Right forelimb (tissue), 1 donor: ENCODE measurements around the gene PDE4C.

Experiments
- DNase-seq: peaks from one replicate; pipeline ENCODE4 v3.0.0-alpha.2; 2018

PDE4C gene

DNA sequence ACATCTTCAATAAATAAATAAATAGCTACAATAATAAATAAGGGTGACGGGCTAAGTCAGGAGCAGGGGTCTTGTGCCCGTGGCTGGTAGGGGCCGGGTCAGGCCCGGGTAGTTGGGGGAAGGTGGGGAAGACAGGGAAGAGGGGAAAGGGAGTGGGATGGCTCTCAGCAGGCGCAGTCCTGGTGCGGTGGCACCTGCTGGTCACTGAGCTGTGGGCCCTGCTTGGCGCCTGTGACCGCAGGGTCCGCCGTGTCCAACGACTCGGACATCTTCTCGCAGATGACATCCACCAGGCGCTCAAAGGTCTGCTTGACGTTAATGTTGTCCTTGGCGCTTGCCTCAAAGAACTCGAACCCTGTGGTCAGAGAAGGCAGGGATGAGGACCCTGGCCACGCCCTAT lies 28.9 kb downstream of the PDE4C start:
- no peak for DNase-seq

- no peak for DNase-seq
These were observed 29.8 kb downstream of the PDE4C start for GRCh38 chr19:18196511-18196845.

DNA sequence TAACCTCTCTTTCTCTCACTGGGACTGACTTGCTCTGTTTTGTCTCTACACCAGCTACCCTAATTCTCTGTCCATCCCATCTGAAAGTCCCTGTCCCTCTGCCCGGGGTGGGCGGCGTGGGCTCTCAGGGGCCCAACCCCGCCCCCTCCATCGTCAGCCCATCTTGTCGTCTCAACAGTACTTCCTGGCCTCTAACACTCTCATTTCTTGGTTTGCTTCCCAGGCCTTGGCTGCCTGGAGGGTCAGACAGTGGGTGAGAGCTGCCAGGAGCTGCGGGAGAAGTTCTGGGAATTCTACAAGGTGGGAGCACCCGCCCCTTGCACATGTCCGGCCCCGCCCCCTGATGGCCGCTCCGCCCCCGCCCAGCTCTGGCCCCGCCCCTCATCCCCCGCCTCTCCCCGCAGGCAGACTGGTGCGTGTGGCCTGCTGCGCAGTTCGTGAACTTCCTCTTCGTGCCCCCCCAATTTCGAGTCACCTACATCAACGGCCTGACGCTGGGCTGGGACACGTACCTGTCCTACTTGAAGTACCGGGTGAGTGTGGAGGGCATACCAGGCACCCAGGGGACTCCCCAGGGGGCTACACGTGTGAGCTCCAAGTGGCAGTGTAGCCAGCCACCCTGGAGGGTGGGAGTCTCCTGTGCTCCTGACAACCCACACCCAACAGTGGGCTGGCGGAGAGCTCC lies 31.5 kb downstream of the PDE4C start:
- DNase-seq: no peak

DNA sequence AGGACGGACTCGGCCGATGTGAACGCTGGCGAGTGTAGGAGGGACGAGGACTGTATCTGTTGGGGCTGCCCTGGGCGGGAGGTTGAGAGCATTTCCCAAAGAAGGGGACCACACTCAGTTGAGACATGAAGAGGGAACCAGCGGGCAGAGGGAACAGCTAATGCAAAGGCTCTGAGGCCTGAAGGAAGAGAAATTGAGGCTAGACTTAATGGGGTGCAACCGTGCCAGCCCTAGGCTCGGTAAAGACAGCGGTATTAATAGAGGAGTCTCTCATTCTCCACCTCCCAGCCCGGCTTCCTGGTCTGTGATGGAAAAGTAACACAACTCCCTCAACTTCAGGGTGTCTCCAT lies 32.1 kb downstream of the PDE4C start:
- DNase-seq: no peak

DNA sequence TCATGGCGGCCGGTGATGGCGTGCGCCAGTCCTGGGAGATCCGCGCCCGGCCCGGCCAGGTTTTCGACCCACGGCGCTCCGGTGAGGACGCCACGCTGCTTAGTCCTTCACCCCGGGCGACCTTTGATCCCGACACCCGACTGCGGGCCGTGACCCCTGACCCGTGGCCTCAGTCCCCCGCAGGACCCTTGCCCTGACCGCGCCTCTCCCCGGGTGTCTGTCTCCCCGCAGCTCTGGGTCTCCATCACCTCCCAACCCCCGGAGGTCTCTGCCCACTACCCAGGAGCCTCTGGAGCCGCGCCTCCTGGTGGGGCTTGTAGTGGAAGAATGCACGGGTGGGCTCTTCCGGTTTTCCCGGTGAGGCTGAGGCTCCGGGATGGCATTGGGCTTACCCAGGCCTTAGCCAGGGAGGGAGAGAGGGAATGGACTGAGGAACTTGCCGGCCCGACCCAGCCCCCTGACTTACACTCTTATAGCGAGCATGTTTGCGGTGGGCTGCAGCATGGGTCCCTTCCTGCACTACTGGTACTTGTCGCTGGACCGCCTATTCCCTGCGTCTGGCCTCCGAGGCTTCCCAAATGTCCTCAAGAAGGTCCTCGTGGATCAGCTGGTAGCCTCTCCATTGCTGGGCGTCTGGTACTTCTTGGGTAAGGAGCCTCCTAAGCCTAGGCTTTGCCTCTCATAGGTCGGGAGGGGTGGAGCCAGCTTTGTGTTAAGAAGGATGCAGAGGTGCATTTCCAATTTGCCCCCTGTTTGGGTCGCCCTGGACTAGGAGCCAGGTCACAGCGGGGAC lies 32.7 kb downstream of the PDE4C start:
- DNase-seq: no peak

- peak; percentile 99 for DNase-seq
These were observed 33.4 kb downstream of the PDE4C start, which contains the start of gene MPV17L2 for GRCh38 chr19:18192673-18193387. MPV17L2 (plus strand) TSS chr19:18193218; CDS start chr19:18193282, 64 bp downstream.

DNA sequence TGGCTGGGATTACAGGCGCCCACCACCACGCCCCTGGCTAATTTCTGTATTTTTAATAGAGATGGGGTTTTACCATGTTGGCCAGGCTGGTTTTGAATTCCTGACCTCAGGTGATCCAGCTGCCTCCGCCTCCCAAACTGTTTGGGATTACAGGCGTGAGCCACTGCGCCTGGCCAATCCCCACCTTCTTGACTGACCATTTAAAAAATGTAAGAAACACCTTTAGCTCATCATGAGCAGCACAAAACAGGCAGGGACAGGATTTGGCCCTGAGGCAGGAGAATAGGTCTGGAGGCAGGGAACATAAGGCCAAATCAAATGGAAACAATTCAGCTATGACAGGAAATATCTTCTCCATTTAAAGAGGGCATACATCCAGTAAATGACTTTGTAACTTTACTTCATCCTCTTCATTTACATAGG lies 34.6 kb downstream of the PDE4C start:
- DNase-seq: no peak

DNA sequence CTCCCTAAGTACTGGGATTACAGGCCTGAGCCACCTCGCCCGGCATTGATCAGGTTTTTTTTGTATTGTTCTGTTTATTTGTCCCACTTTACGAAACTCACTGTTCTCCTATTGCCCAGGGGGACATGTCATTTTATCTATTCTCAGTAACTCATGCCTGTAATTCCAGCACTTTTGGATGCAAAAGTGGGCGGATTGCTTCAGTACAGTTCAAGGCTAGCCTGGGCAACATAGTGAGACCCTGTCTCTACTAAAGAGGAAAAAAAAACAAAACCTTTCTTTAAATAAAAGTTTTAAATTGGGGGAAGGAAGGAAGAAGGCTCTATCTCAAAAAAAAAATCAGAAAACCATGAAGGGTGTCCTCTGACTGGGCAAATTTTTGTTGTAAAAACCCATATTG lies 36.0 kb downstream of the PDE4C start:
- DNase-seq: no peak

DNA sequence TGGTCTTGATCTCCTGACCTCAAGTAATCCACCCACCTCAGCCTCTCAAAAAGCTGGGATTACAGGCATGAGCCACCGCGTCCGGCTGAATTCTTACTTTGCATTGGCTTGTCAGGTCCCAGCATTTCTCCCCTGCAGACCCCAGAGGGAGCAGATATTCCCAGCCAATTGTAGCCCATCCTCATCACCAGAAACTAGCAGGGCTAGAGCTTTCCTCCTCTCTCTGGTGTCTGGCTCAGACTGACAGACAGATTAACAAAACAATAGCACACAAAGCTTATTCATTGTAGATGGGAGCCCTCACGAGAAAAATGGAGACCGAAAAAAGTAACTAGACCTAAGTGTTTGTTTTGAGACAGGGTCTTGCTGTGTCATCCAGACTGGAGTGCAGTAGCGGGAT lies 40.7 kb downstream of the PDE4C start:
- DNase-seq: no peak

DNA sequence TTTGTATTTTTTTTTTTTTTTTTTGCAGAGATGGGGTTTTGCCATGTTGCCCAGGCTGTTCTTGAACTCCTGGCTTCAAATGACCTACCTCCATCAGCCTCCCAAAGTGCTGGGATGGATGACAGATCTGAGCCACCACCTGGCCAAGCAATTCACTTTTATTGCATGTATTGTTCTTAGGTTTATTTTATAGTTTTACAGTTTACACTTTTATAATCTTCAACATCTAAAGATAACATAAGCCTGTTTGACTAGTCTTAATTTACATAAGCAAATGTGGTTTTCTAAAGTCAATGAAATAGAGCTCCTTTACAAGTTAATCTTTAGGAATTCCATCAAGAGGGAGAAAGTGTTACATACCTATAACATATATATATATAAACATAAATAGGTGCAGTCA lies 42.7 kb downstream of the PDE4C start:
- DNase-seq: no peak

DNA sequence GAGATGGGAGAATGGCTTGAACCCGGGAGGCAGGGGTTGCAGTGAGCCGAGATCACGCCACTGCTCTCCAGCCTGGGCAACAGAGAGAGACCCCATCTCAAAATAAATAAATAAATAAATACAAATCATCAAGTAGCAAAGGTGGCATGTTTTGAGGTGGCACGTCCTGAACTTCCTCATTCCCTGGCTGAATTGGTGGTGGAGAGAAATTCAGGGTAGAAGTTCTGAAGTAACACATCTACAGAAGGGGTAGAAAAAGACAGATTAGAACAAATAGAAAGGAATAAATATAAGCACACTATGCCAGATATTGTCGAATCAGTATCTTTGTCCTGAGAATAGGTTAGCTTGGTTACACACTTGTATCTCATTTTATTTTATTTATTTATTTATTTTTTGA lies 46.3 kb downstream of the PDE4C start:
- DNase-seq: no peak

DNA sequence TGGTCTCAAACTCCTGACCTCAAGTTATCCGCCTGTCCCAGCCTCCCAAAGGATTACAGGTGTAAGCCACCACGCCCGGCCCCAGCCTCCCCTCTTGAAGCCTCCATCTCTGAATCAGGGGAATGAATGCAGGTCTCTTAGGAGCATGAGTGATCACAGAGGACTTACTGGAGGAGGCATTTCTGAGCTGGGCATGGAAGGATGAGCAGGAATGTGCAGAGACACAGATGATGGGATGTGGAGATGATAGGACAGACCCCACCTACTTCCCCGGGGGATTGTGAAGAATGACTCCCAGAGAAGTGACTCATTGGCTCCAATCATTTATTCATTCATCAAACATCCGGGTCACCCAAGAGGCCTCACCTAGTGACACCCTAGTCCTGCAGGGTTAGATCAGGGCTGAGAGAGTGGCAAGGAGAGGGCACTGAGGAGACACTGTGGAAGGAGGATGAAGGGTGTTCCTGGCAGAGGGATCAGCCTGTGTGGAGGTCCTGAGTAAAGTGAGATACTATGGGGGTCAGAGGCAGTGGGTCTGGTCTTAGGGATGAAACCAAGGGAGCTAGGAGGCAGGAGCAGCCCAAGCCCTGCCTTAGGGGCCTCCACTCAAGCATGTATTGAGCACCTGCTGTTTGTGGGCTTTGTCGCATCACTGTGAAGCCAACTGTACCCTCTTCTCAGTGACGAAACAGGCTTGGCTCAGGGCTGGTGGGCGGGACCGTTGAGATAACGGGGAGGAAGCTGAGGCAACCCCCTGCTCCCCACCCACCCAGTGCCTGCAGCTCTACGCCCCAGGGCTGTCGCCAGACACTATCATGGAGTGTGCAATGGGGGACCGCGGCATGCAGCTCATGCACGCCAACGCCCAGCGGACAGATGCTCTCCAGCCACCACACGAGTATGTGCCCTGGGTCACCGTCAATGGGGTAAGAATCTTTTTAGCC lies 49.6 kb downstream of the PDE4C start:
- DNase-seq: no peak

DNA sequence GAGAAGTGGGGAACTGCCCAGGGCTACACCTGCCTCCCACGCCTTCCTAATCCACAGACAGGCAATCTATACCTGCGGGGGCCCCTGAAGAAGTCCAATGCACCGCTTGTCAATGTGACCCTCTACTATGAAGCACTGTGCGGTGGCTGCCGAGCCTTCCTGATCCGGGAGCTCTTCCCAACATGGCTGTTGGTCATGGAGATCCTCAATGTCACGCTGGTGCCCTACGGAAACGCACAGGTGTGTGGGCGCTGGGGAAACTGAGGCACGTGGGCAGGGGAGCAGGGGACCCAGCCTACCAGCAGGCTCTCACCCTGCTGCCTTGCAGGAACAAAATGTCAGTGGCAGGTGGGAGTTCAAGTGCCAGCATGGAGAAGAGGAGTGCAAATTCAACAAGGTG lies 51.3 kb downstream of the PDE4C start:
- no peak for DNase-seq
